ENCODE measurements around the gene PPP2R3A.
A peak's percentile ranks its signal among the peaks of the same experiment; 100 is the strongest.

- TF ChIP-seq CTCF (conservative IDR thresholded peaks at IDR 0.05; ENCODE audit: low read depth in 2 of 2) (no peak), EZH2phosphoT487 (IDR thresholded peaks at IDR 0.05; ENCODE audit: unreplicated experiment) (no peak), EZH2 (IDR thresholded peaks at IDR 0.05; ENCODE audit: low read depth, unreplicated experiment) (no peak), STAT1 (IDR thresholded peaks at IDR 0.05; ENCODE audit: unreplicated experiment) (no peak), REST (IDR thresholded peaks at IDR 0.05; ENCODE audit: unreplicated experiment) (no peak), CREB1 (CRISPR knock-in tag; IDR thresholded peaks at IDR 0.05; ENCODE audit: low read depth) (no peak), POLR2AphosphoS5 (IDR thresholded peaks at IDR 0.05; ENCODE audit: low read depth) (no peak), ZNF331 (CRISPR knock-in tag; IDR thresholded peaks at IDR 0.05; ENCODE audit: low read depth) (no peak), NANOG (IDR thresholded peaks at IDR 0.05; ENCODE audit: borderline replicate concordance) (peak; percentile 21; the same call in 1 of the 2 replicates), JUNB (IDR thresholded peaks at IDR 0.05; ENCODE audit: unreplicated experiment) (no peak), ZNF114 (CRISPR knock-in tag; IDR thresholded peaks at IDR 0.05) (no peak), ETS1 (IDR thresholded peaks at IDR 0.05) (no peak), ZNF462 (CRISPR knock-in tag; IDR thresholded peaks at IDR 0.05) (no peak)
Measured at GRCh38 chr3:135964160-135964955, 1.2 kb upstream of the PPP2R3A start.
